ENCODE measurements around the gene LTB4R2. TPM values are rescaled to one million over a fixed set of nuclear protein-coding genes. Genes with fewer than 3 reads are reported as not detected.

Gene LTB4R2
- polyA plus RNA-seq, 3 donors = 3.4 to 4.3 (median 3.7) TPM

DNA sequence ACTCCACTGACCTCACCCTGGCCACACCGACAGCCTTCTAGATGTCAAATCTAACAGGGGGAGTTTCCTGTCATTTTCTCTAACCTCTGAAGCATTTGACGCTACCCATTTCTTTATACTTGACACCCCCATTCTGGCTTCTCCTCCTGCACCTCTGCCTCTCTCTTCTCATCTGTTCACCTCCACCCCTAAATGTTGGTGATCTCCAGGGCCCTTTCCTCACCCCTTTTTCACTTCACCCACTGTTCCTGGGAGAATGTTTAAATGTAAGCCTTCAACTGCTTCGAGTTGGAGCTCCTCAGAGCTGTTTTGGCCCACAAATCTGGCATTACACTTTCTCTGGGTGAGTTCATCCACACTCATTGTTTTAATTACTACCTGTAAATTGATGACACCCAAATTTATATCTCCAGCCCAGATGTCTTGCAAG, 38.1 kb upstream of the LTB4R2 start:
- no peak for DNase-seq (ENCODE audit: extremely low read depth in 1 of 11, low read depth in 9 of 11, low spot score in 4 of 11)

DNA sequence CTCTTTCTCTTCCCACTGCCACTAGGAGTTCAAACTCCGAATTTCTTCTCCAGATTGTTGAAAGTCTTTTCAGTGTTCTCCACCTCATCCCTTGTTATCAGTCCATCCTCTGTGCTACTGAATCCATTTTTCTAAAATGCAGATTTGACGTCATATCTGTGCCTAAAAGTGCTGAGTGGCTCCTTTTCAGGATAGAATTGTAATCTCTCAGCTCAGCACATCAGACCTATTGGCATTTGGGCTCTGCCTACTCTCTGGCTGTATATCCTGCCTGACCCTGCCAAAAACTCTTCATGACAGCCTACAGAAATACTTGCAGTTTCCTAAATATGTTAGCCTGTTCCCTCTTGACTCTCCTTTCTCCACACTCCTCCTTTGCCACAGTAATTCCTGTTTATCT, 37.5 kb upstream of the LTB4R2 start:
- no peak for DNase-seq (ENCODE audit: extremely low read depth in 1 of 11, low read depth in 9 of 11, low spot score in 4 of 11)

DNA sequence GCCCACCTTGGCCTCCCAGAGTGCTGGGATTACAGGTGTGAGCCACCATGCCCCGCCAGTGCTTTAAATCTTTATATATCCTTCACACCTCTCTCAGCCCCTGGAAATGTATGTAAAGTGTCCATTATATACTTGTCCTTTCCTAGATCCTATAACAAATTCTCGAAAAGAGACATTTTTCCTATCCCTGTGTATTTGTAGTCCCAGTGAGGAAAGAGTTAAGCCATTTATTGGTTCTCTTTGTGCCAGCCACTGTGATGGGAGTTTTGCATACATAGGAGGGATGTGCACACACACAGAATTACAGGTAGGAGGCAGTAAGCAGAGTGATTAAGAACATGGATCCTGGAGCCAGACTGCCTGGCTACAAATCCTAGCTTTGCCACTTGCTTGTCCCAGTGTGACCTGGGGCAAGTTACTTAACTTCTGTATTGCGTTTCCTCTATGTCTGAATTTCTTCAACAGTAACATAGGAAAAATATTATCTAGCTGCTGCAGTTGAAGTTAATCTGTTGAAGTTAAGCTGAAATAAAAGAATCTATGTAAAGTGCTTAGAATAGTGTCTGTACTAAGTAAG, 36.4 kb upstream of the LTB4R2 start:
- no peak for DNase-seq (ENCODE audit: extremely low read depth in 1 of 11, low read depth in 9 of 11, low spot score in 4 of 11)

DNA sequence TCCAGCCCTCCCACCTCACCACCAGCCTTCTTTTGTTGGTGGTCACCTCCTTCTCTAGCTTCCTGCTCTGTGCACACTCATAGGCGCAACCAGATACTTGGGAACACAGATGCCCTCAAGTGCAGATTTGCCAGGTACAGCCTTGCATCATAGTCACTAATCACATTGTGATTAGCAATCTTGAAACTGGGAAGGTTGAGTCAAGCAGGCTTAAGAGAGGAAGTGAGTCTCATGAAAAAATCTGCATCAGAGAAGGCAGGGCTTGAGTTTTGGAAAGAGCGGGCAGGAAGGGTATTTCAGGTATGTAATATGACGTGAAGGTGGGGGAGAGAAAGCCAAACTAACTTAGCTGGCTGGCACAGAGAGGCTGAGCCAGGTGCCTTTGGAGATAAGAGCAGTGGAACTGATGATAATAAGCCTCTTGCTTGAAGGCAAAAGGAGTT, 35.8 kb upstream of the LTB4R2 start:
- DNase-seq (ENCODE audit: extremely low read depth in 1 of 11, low read depth in 9 of 11, low spot score in 4 of 11) = no peak

DNA sequence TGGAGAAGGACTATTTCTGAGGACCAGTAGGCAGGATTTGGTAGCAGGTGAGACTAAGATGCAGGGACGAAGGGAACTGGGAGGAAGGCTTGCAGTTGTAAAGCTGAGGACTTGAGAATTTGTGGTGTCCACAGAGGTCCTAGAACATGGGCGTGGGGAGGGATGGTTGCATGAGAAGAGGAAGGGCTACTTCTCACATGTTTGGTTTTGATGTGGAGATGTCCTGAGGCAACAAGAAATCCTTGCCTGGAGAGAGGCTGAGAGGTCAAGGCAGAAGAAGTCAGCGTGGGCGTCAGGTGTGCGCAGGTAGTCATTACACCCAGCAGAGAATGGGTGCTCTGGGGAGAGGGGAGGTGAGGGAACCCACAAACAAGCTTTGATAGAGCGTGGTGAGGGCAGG, 32.9 kb upstream of the LTB4R2 start:
- DNase-seq (ENCODE audit: extremely low read depth in 1 of 11, low read depth in 9 of 11, low spot score in 4 of 11) = no peak

DNA sequence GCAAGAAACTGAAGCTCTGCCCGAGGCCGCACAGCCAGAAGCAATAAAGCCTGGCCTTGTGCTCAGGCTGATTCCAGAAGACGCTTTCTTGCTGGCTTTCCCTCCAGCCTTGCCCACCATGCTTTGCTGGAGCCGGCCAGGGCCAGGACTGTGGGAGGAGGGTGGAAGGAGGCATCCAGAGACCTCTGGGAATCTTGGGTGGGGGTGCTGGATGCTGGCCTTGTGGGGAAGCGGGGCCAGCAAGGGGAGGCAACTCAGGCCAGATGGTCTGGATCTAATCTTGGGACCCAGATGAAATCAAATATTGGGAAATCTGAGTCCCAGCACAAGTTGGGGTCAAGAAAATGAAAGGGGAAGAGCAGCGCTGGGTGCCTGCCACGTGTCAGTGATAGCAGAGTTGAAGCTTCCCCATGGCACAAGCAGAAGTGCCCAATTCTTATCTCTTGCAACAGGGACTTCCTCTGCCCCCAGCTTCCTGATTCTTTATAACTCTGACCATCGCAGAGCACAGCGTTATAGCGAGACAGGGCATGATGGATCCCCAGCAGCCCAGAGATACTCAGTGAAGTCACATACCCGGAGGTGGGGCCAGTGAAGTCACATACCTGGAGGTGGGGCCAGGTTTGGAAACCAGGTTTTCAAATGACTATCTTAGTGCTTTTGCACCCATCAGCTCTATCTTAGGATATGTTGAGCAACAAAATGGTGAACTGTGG, 32.2 kb upstream of the LTB4R2 start:
- DNase-seq (ENCODE audit: extremely low read depth in 1 of 11, low read depth in 9 of 11, low spot score in 4 of 11) = no peak

DNA sequence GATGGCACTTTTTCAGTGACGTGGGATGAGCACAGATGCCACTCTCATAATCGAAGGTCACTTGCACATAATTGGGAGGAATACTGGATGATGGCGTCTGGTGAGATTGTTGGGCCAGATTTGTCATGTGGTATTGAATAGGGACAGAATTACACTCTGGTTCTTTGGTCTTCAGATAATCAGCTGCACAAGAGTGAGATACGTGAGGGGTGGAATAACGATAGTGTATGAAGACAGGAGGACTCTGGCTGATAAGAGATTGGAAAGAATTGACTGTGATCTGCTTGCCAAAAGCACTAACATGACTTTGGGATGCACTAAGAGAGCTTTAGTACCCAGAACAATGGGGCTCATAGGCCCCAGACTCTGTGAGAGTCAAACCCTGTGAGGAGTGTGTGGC, 31.5 kb upstream of the LTB4R2 start:
- no peak for DNase-seq (ENCODE audit: extremely low read depth in 1 of 11, low read depth in 9 of 11, low spot score in 4 of 11)

DNA sequence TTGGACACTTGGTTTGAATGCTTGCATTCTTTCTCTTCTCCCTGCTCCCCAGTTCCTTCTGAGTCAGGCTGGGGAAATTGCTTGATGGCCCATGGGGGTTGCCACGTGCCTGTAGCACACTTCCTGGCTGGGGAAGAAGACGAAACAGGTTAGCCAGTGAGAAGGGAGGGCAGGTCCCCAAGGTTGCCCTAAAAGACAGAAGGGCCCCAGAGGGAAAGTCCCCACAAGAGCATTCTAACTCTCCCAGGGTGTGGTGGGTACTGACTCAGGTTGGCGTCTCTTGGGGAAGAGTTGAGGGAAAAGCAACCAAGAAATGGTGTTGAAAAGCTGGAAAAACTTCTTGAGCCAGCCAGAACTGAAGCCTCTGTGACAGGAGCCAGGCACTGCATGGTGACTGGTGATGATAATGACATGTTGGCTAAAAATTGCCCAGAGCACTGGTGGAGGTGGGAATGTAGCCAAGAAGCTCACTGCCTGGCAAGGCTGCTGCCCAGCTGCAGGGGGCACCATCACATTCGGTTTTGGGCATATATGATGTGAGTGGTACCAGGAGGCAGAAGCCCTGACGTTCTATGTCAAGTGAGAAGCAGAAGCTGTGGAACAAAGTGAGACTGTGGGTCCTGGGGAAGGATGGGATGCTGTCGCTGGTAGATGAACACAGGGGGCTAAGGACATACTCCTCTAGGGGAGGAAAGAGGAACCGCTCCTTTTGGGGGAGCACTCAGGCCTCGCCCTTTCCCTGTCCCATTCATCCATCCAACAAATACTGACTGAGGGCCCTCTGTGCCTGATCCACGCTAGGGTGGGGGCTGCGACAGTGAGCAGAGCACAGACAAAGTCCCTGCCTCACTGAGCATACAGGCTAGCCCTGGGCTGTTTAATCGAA, 30.4 kb upstream of the LTB4R2 start:
- DNase-seq (ENCODE audit: extremely low read depth in 1 of 11, low read depth in 9 of 11, low spot score in 4 of 11) = no peak

DNA sequence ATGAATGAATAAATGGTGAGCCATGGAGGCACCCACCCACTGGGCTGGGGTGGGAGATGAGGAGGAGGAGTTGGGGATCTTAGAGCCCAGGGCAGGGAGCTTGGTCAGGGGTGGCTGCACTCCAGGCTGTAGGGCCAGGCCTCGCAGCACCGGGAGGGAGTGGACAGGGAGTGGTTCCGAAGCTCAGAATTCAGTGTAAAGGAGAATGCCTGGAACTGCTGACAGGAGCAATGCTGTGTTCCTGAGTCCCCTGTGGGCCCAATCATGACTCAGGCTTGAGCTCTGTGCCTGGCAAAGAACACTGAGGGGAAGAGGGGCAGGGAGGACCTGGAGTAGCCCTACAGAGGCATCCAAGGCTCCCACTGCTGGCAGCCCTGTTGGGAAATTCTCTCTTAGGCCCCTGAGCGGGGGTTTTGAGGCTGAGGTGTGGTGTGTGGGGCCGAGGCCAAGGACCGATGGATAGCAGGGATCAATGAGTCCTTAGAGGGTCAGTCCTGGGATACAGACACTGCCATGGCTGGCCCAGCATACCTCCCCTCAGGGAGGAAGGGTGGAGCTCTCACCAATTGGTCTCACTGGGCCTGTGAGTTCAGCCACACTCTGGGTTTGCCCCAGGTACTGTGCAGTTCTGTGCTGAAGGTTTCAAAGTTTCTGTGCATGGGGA, 29.0 kb upstream of the LTB4R2 start:
- DNase-seq (ENCODE audit: extremely low read depth in 1 of 11, low read depth in 9 of 11, low spot score in 4 of 11) = no peak

DNA sequence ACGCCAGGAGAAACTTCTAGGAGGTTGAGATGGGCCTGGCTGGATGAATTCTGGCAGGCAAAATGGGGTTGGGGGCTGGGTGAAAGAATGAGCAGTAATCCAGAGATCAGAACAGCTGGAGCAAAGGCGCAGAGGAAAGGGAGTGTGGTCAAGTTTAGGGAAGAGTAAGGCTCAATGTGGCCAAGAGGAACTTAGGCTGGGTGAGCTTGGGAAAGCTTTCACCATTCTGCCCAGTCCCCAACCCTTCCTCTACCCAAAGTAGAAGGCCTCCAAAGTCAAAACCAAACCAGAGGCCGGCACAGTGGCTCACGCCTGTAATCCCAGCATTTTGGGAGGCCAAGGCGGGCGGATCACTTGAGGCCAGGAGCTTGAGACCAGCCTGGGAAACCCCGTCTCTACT, 28.3 kb upstream of the LTB4R2 start:
- DNase-seq (ENCODE audit: extremely low read depth in 1 of 11, low read depth in 9 of 11, low spot score in 4 of 11) = no peak

DNA sequence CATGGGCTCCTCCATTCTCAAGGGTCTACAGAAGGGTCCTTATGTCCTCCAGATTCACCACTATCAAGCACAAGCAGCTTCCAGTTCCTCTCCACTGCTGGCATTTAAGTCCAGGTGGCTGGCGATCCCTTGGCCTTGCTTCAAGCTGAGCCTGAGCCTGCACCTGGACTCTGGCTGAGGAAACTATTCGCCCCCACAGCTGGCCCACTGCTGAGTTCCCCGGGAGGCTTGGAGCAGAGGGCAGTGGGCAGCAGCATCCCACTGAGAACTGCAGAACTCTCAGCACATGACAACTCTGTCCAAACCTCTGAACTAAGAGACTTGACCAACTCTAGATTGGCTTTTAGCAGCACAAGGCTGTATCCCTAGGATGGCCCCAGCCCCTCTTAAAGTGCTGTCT, 27.2 kb upstream of the LTB4R2 start:
- DNase-seq (ENCODE audit: extremely low read depth in 1 of 11, low read depth in 9 of 11, low spot score in 4 of 11) = no peak

DNA sequence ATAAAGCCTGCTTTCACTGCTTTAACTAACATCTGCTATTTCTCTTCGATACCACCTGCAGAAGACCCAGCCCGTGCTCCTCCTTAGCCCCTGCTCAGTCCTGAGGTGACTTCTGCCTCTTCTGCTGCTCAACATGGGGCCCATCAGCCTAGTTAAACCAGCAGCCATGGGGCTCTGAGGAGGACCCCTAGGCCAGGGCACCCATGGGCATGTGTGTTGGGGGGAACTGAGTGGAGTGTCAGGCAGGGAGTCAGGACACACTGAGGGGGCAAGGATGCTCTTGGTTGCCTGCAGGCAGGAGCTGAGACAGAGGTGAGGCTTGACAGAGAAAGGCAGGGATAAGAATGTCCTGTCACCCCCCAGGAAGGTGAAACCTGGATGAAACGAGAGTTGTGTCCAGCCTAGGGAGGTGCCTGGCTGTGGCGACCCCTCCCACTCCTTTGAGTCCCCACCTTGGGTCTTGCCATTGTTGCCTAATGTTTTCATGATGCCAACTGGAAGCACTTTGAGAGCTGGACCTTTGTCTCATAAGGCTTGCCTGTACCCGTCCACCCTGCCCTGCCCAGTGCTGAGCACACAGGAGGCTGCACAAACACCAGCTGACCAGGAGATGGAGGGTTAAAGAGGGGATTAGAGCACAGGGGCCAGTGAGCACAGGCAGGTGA, 26.0 kb upstream of the LTB4R2 start:
- DNase-seq (ENCODE audit: extremely low read depth in 1 of 11, low read depth in 9 of 11, low spot score in 4 of 11) = no peak

DNA sequence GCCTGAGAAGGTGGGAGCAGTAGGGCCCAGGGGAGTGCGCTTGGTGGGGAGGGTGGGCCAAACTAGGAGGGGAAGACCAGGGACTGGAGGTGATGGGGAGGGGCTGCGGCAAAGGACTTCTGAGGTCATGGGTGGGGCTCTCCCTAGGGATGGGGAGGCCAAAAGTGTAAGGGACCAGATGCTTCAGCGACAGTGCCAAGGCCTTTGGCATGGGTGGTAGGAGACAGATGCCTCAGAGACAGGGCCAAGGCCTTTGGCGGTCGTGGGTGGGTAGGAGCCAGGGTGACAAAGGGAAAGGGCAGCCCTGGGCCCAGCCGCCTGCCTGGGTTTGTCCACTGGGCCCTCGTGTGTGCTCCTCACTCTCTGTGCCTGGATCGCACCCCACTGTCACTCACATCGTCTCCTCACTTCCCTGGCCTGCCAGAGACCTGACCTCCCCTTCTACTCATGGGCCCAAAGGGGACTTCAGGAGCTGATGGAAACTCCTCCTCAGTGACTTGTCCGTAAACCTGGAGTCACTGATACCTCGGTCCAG, 25.4 kb upstream of the LTB4R2 start:
- no peak for DNase-seq (ENCODE audit: extremely low read depth in 1 of 11, low read depth in 9 of 11, low spot score in 4 of 11)

DNA sequence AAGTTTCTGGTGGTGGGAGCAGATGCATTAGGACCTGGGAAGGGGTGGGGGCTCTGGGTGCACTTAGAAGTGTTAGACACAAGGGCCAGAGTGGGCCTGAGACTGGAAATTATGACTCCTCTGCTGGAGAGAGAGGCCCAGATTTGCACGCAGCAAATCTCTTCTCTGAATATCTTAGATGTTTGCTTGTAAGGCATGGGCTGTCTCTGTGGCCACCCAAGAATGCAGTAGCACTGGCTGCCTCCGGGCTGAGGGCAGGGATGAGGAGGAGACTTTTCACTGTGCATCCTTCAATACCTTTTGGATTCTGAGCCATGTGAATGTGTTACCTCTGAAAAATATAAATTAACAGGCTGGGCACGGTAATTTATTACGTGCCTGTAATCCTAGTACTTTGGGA, 24.6 kb upstream of the LTB4R2 start:
- no peak for DNase-seq (ENCODE audit: extremely low read depth in 1 of 11, low read depth in 9 of 11, low spot score in 4 of 11)

DNA sequence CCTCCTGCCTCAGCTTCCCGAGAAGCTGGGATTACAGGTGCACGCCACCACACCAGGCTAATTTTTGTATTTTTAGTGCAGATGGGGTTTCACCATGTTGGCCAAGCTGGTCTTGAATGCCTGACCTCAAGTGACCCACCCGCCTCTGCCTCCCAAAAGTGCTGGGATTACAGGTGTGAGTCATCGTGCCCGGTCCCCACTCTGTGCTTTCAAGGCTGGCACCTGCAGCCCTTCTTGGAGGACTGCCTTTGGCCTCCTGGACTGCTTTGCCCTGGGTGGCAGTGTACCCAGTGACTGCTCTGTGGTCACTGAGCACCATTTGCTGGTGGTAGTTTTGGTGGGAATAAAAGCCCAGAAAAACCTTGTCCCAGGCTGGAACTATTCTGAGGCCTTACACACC, 22.9 kb upstream of the LTB4R2 start:
- DNase-seq (ENCODE audit: extremely low read depth in 1 of 11, low read depth in 9 of 11, low spot score in 4 of 11) = no peak

DNA sequence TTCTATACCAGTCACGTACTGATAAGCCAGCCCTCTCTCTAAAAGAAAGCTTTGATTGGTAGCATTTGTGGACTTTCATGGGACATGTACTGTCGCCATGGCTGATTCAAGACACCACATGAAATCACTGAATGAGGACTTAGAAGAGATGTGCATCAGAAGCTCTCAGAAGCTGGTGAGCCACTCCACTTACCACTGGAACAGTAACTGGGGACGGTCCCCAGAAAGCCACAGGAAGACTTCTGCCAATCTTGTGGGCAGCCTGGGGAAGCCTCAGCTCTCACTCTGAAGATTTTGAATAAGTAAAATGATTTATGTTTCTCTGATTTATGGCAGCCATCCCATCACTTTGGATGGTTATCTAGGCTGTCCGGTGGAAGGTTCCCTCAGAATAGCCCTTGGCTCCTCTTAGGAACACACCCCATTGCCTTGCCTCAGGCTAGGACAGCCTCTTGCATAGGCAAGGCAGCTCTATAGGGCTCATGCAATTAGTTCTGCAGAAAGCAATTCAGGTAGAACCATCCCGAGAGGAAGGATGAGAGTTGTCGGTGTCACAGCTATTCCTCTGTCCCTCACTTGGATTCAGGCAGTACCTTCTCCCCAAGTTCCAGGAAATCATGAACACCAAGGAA, 20.2 kb upstream of the LTB4R2 start:
- no peak for DNase-seq (ENCODE audit: extremely low read depth in 1 of 11, low read depth in 9 of 11, low spot score in 4 of 11)

DNA sequence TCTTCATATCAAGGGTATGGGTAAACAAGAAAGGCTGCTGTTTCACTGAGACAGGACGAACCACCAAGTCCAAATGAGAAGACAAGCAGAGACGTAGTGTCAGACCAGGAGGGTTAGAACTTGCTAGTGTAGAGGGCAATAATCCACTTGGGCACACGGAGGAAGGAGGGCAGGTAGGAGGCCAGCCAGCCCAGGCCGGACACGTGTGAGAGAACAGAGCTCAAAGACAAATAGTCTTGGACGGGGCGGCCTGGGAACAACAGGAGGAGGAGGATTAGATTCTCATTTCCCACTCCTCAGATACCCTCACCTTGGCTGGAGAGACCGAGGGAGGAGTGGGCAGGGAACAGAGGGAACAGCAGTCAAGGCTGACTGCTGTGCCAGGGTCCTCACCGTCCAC, 19.2 kb upstream of the LTB4R2 start:
- no peak for DNase-seq (ENCODE audit: extremely low read depth in 1 of 11, low read depth in 9 of 11, low spot score in 4 of 11)

DNA sequence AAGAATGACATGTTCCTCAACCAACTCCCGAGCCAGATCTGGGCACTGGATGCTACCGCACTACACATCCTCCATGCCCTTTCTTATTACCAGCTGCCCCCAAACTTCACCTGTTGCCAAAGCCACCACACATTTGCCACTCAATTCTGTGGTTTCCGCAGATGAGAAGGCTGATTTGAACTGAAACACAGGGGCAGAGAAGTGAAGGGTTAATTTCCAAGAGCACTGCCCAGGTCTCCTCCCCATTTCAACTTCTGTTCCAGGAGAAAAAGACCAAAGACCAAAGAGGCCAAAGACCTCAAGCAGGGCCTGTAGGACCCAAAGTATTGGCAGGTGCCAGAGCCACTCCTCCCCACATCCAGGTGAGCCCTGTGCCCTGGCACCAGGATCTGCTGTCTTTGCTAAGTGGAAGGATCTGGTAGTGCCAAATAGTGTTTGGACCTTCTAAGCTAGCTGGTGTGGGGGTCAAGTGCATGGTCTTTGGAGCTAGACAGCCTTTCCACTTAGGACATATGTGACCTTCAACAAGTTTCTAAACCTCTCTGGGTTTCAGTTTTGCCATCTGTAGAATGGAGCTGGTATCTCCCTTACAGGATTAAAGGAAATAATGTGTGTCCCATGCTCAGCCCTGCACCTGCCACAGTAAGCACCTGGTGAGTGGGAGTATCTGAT, 18.4 kb upstream of the LTB4R2 start:
- DNase-seq (ENCODE audit: extremely low read depth in 1 of 11, low read depth in 9 of 11, low spot score in 4 of 11) = no peak

All from renal cortex interstitium (tissue), 11 donors.